H1 (cell line): ENCODE measurements around the gene GLRA1. TPM values are rescaled to one million over a fixed set of nuclear protein-coding genes. Genes with fewer than 3 reads are reported as not detected.

Experiments
- CTCF ChIA-PET: fragments of 300-600 bp; sonication (Branson Sonifier 250); formaldehyde crosslinking; loops from one replicate; lab custom pipeline; 2021; ENCODE audit not compliant: partially characterized antibody; lab: Charles Lee
- POLR2A ChIA-PET: fragments of 300-600 bp; sonication (Branson Sonifier 250); formaldehyde crosslinking; loops from one replicate; lab custom pipeline; 2021; ENCODE audit warnings: inconsistent platforms; ENCODE audit not compliant: partially characterized antibody; lab: Charles Lee
- DNase-seq, 2 experiments: peaks; one replicate each; pipeline versions ENCODE4 v3.0.0 to v3.0.0-alpha.2; 2010 to 2022; ENCODE audit warnings: low spot score in 2 of 2, low read depth in 1 of 2, mixed read lengths in 1 of 2
- FAIRE-seq: peaks from 2 replicates; lab custom pipeline; 2011; peaks lifted over from hg19 to GRCh38; lab: Jason Lieb, UNC
- H2AFZ ChIP-seq: 2 replicates; pipeline ENCODE4 v1.8.1; 2012; ENCODE audit warnings: low read length, inconsistent platforms
- H2AK5ac ChIP-seq: 2 replicates; pipeline ENCODE4 v1.6.1; 2013; ENCODE audit warnings: low read depth, low read length
- H2BK120ac ChIP-seq: replicated peaks from 2 replicates; pipeline ENCODE3; 2013; ENCODE audit warnings: low read depth, low read length, inconsistent platforms
- H2BK12ac ChIP-seq: 2 replicates; pipeline ENCODE4 v1.6.1; 2013; ENCODE audit warnings: low read depth, low read length
- H2BK15ac ChIP-seq: 2 replicates; pipeline ENCODE4 v1.6.1; 2013; ENCODE audit warnings: low read length
- H2BK20ac ChIP-seq: 2 replicates; pipeline ENCODE4 v1.6.1; 2013; ENCODE audit warnings: low read length
- H2BK5ac ChIP-seq: 2 replicates; pipeline ENCODE4 v1.6.1; 2013; ENCODE audit warnings: low read depth, low read length
- H3K14ac ChIP-seq: 2 replicates; pipeline ENCODE4 v1.6.1; 2013; ENCODE audit warnings: inconsistent platforms; ENCODE audit not compliant: insufficient read length
- H3K18ac ChIP-seq: 2 replicates; pipeline ENCODE4 v1.6.1; 2013; ENCODE audit warnings: low read length; ENCODE audit errors: extremely low read depth
- H3K23ac ChIP-seq: 2 replicates; pipeline ENCODE4 v1.6.1; 2013; ENCODE audit warnings: inconsistent platforms; ENCODE audit not compliant: insufficient read length
- H3K23me2 ChIP-seq: 2 replicates; pipeline ENCODE4 v1.6.1; 2013; ENCODE audit warnings: low read depth, low read length
- H3K27ac ChIP-seq: 2 replicates; pipeline ENCODE4 v1.6.1; 2011; ENCODE audit warnings: low read depth, low read length, inconsistent platforms
- H3K27me3 ChIP-seq, 4 experiments: replicated peaks in 1 of 4; 1 replicate in 1 of 4; 2 replicates in 3 of 4; pipeline versions ENCODE4 v1.6.1 to v1.8.1; 2011 to 2013; ENCODE audit warnings: low read length in 3 of 4, mild to moderate bottlenecking in 3 of 4, inconsistent platforms in 2 of 4, mixed read lengths in 2 of 4, moderate library complexity in 1 of 4; ENCODE audit not compliant: control insufficient read depth in 3 of 4, insufficient read depth in 3 of 4; ENCODE audit errors: extremely low read depth in 1 of 4
- H3K36me3 ChIP-seq, 4 experiments: 2 replicates each; pipeline versions ENCODE4 v1.6.1 to v1.8.1; 2011 to 2013; ENCODE audit warnings: mild to moderate bottlenecking in 4 of 4, low read length in 3 of 4, moderate library complexity in 2 of 4, control low read depth in 1 of 4, inconsistent platforms in 1 of 4; ENCODE audit not compliant: insufficient read depth in 4 of 4, control insufficient read depth in 2 of 4
- H3K4ac ChIP-seq: replicated peaks from 2 replicates; pipeline ENCODE3; 2013; ENCODE audit warnings: low read length, low read depth, mixed read lengths, inconsistent platforms; ENCODE audit not compliant: insufficient read length
- H3K4me1 ChIP-seq, 4 experiments: replicated peaks in 1 of 4; 1 replicate in 1 of 4; 2 replicates in 3 of 4; pipeline versions ENCODE4 v1.6.1 to v1.8.1; 2011 to 2013; ENCODE audit warnings: low read length in 3 of 4, inconsistent platforms in 2 of 4, mixed read lengths in 1 of 4; ENCODE audit not compliant: insufficient read depth in 4 of 4, control insufficient read depth in 3 of 4
- H3K4me2 ChIP-seq, 2 experiments: 2 replicates each; pipeline versions ENCODE4 v1.6.1 to v1.8.1; 2011 to 2013; ENCODE audit warnings: low read depth in 2 of 2, low read length in 2 of 2, control low read depth in 1 of 2, inconsistent platforms in 1 of 2, mild to moderate bottlenecking in 1 of 2; ENCODE audit not compliant: insufficient read depth in 1 of 2
- H3K4me3 ChIP-seq, 4 experiments: fragments of 200-600, 300-600 bp in 1 of 4; sonication (generic), shearing (Covaris generic), sonication (Bioruptor Twin) in 1 of 4; 2 replicates each; pipeline versions ENCODE4 v1.5.1 to v1.8.1; 2011 to 2016; ENCODE audit warnings: low read length in 4 of 4, low read depth in 3 of 4, control low read depth in 2 of 4, inconsistent platforms in 2 of 4, mild to moderate bottlenecking in 2 of 4, mixed read lengths in 1 of 4, moderate library complexity in 1 of 4; ENCODE audit not compliant: insufficient read depth in 2 of 4; ENCODE audit errors: extremely low read depth in 1 of 4
- H3K56ac ChIP-seq: replicated peaks from 2 replicates; pipeline ENCODE3; 2013; ENCODE audit warnings: low read depth, mild to moderate bottlenecking, mixed read lengths, low read length, inconsistent platforms; ENCODE audit not compliant: insufficient read length
- H3K79me1 ChIP-seq: 2 replicates; pipeline ENCODE4 v1.6.1; 2013; ENCODE audit warnings: low read depth, low read length, control low read depth
- H3K79me2 ChIP-seq, 2 experiments: 2 replicates each; pipeline versions ENCODE4 v1.6.1 to v1.8.1; 2012 to 2013; ENCODE audit warnings: low read length in 2 of 2, mild to moderate bottlenecking in 2 of 2, inconsistent platforms in 1 of 2; ENCODE audit not compliant: insufficient read depth in 2 of 2, control insufficient read depth in 1 of 2
- H3K9ac ChIP-seq, 4 experiments: replicated peaks in 1 of 4; 1 replicate in 1 of 4; 2 replicates in 3 of 4; pipeline versions ENCODE4 v1.6.1 to v1.8.1; 2011 to 2013; ENCODE audit warnings: low read depth in 3 of 4, low read length in 3 of 4, control low read depth in 2 of 4, mild to moderate bottlenecking in 2 of 4, moderate library complexity in 2 of 4, inconsistent platforms in 1 of 4; ENCODE audit errors: extremely low read depth in 1 of 4
- H3K9me3 ChIP-seq, 2 experiments: 2 replicates each; pipeline versions ENCODE4 v1.6.1 to v1.8.1; 2012 to 2013; ENCODE audit warnings: mild to moderate bottlenecking in 2 of 2, moderate library complexity in 2 of 2, control low read depth in 1 of 2, inconsistent platforms in 1 of 2, low read depth in 1 of 2, low read length in 1 of 2, mixed read lengths in 1 of 2; ENCODE audit not compliant: insufficient read depth in 2 of 2
- H4K20me1 ChIP-seq, 2 experiments: replicated peaks in 1 of 2; 2 replicates each; pipeline versions ENCODE3 to v1.8.1; 2011 to 2013; ENCODE audit warnings: inconsistent platforms in 2 of 2, low read length in 2 of 2, mild to moderate bottlenecking in 1 of 2; ENCODE audit not compliant: insufficient read depth in 2 of 2, control insufficient read depth in 1 of 2
- H4K5ac ChIP-seq: 2 replicates; pipeline ENCODE4 v1.6.1; 2013; ENCODE audit warnings: low read length, low read depth, mixed read lengths, inconsistent platforms; ENCODE audit not compliant: insufficient read length
- H4K8ac ChIP-seq: 2 replicates; pipeline ENCODE4 v1.8.0; 2013; ENCODE audit warnings: mild to moderate bottlenecking, moderate library complexity, low read length, inconsistent platforms; ENCODE audit not compliant: insufficient read depth; ENCODE audit errors: extremely low read depth
- H4K91ac ChIP-seq: replicated peaks from 2 replicates; pipeline ENCODE3; 2013; ENCODE audit warnings: low read length, mixed read lengths, inconsistent platforms; ENCODE audit not compliant: insufficient read length
- ATF2 ChIP-seq: IDR thresholded peaks from 2 replicates; pipeline ENCODE4 v1.6.1; 2012; ENCODE audit warnings: low read length, inconsistent platforms
- CHD1 ChIP-seq: IDR thresholded peaks from 2 replicates; pipeline ENCODE4 v1.6.1; 2012; ENCODE audit warnings: low read depth, low read length, improper control_type of control experiment
- CTBP2 ChIP-seq: IDR thresholded peaks from 2 replicates; pipeline ENCODE4 v1.7.0; 2011; ENCODE audit warnings: borderline replicate concordance, mild to moderate bottlenecking, moderate library complexity, mixed read lengths, low read length; ENCODE audit not compliant: insufficient read depth, insufficient read length
- EGR1 ChIP-seq: IDR thresholded peaks from 2 replicates; pipeline ENCODE4 v1.6.1; 2011; ENCODE audit warnings: low read depth, low read length, borderline replicate concordance
- FOSL1 ChIP-seq: IDR thresholded peaks from 2 replicates; pipeline ENCODE4 v1.6.1; 2011; ENCODE audit warnings: mild to moderate bottlenecking, low read depth, low read length, moderate library complexity; ENCODE audit not compliant: insufficient read depth
- HDAC6 ChIP-seq: IDR thresholded peaks from one replicate; pipeline ENCODE4 v1.7.1; 2012; ENCODE audit warnings: low read depth, mild to moderate bottlenecking, inconsistent platforms, low read length, moderate library complexity
- NRF1 ChIP-seq: IDR thresholded peaks from 2 replicates; pipeline ENCODE4 v1.6.1; 2011; ENCODE audit warnings: mild to moderate bottlenecking, low read depth, low read length, improper control_type of control experiment
- POLR2AphosphoS5 ChIP-seq: IDR thresholded peaks from 2 replicates; pipeline ENCODE4 v1.6.1; 2011; ENCODE audit warnings: low read depth, low read length
- SP1 ChIP-seq: IDR thresholded peaks from 2 replicates; pipeline ENCODE4 v1.6.1; 2011; ENCODE audit warnings: low read depth, low read length
- SP2 ChIP-seq: IDR thresholded peaks from 2 replicates; pipeline ENCODE4 v1.6.1; 2012; ENCODE audit warnings: mild to moderate bottlenecking, low read length, inconsistent platforms
- WGBS, 2 experiments: shearing (Covaris generic) in 1 of 2; methylation state at CpG; one replicate each; pipeline versions ENCODE4 v1.1.6 to v1.1.7; 2013 to 2015; ENCODE audit warnings: low lambda C conversion rate in 2 of 2, mixed read lengths in 2 of 2, inconsistent platforms in 1 of 2, low coverage in 1 of 2, missing lambda C conversion rate in 1 of 2; ENCODE audit not compliant: insufficient replicate concordance in 2 of 2, insufficient coverage in 1 of 2, insufficient read length in 1 of 2; ENCODE audit errors: extremely low coverage in 1 of 2, missing lambda C conversion rate in 1 of 2; 5-methylcytosine and 5-hydroxymethylcytosine counted together
- polyA plus RNA-seq, 7 experiments: library from polyadenylated mRNA; depleted of rRNA in 3 of 7; stranded (reverse) in 5 of 7; unstranded in 2 of 7; fragments of >200 nt in 5 of 7; fragments of 200-250 nt in 2 of 7; gene quantifications; 1 replicate in 5 of 7; 2 replicates in 1 of 7; 4 replicates in 1 of 7; pipeline versions ENCODE4 v1.2.1 to v1.2.3, GENCODE V29; 2011 to 2013; ENCODE audit warnings: missing spikeins in 2 of 7, mixed read lengths in 2 of 7
- total RNA-seq: library from RNA; stranded (reverse); fragmentation: NEBNext Ultra II Directional; extraction: Animal tissue kit (Norgen Biotek cat#: 25700); gene quantifications from 2 replicates; pipeline ENCODE4 v1.2.1, GENCODE V29; 2021

Gene GLRA1
- total and polyA plus RNA-seq, 2 of the 8 experiments (the other 6 are each of a cell fraction or from before 2014, with no cell fraction given), result not detected

GRCh38 chr5:151953833-151954232 is 29.2 kb upstream of the GLRA1 start:
- Histone ChIP-seq H3K79me2 (no peaks in the 10 kb centered on the region), H2BK120ac (no peak overlapping the region), H2BK15ac (no peak overlapping the region), H3K4me3 (no peak overlapping the region), H2AFZ (no peak overlapping the region), H3K56ac (no peak overlapping the region), H4K5ac (no peak overlapping the region), H3K14ac (no peak overlapping the region), H3K4me1 (no peaks in the 10 kb centered on the region), H3K18ac (no peak overlapping the region), H3K4ac (no peak overlapping the region), H3K79me1 (no peaks in the 10 kb centered on the region), H4K91ac (no peak overlapping the region), H3K27me3 (no peaks in the 10 kb centered on the region), H2AK5ac (no peak overlapping the region), H2BK20ac (no peak overlapping the region), H3K9me3 (no peaks in the 10 kb centered on the region), H3K4me2 (no peak overlapping the region), H3K9ac (no peak overlapping the region), H3K23ac (no peak overlapping the region), H2BK12ac (no peak overlapping the region), H3K23me2 (no peaks in the 10 kb centered on the region), H3K36me3 (no peaks in the 10 kb centered on the region), H4K8ac (no peak overlapping the region), H3K27ac (no peak overlapping the region), H4K20me1 (no peaks in the 10 kb centered on the region), H2BK5ac (no peak overlapping the region)
- DNase-seq, result no peak
- FAIRE-seq, result no peak
- 87% methylated on average over 1 of the region's 1 CpG; no CpG with 5 or more reads in 1 of the 2 experiments for WGBS, 2 experiments
- ChIA-PET CTCF (interaction anchor here (0.6 to 1.9 kb wide), 2 partner anchors 21 to 30 kb away, joined by 4 to 6 read pairs; no protein-coding TSS in a partner anchor), POLR2A (no interaction called here)
- no peak for TF ChIP-seq CTBP2
- TF ChIP-seq HDAC6, result no peak
- no peak for TF ChIP-seq CHD1
- TF ChIP-seq EGR1, result no peak
- TF ChIP-seq NRF1, result no peak
- no peak for TF ChIP-seq SP2
- no peak for TF ChIP-seq SP1
- no peak for TF ChIP-seq POLR2AphosphoS5
- no peak for TF ChIP-seq ATF2
- TF ChIP-seq FOSL1, result no peak
